ENCODE measurements around the gene CDH23. TPM values are rescaled to one million over a fixed set of nuclear protein-coding genes. Genes with fewer than 3 reads are reported as not detected.

Gene CDH23
- polyA plus RNA-seq, 2 donors = 1.6 to 3.2 TPM

DNA sequence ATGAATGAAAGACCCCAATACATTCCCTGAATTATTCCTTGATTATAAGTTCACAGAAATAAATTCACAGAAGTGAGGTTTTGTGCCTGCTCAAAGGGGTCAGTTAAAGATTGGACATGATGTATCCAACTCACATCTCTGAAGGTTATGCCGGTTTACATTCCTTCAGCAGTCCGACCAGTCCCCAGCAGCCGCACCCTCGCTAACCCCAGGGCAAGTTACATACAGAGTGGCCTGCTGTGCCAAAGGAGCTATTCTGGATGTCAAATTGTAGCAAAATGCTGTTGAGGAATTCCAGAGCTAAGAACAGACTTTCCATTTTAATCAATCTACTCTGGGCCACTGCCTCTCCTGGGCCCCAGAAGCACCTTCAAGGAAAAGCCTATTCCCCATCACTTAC, 434.0 kb downstream of the CDH23 start:
- Histone ChIP-seq H3K27me3 (ENCODE audit: control insufficient read depth in 1 of 2, insufficient read depth in 2 of 2, low read length in 2 of 2) (no peaks in the 10 kb centered on the region), H3K4me1 (ENCODE audit: control insufficient read depth in 2 of 2, insufficient read depth in 2 of 2, low read length in 1 of 2) (peaks cover 0 to 9% of the 10 kb centered on the region in 2 donors), H3K27ac (ENCODE audit: low read depth in 2 of 2, low read length in 1 of 2) (peak overlapping the region; percentile 67 to 75), H3K4me3 (ENCODE audit: low read depth in 1 of 2, low read length in 2 of 2) (no peak overlapping the region), H3K36me3 (ENCODE audit: control insufficient read depth in 2 of 2, insufficient read depth in 2 of 2, low read length in 1 of 2) (peaks cover 19 to 40% of the 10 kb centered on the region in 2 donors), H3K9me3 (ENCODE audit: control insufficient read depth in 2 of 2, insufficient read depth in 1 of 2, low read depth in 1 of 2, low read length in 1 of 2) (no peaks in the 10 kb centered on the region)
- WGBS, 2 donors = 79 to 82% methylated on average over 4 of the region's 4 CpGs

DNA sequence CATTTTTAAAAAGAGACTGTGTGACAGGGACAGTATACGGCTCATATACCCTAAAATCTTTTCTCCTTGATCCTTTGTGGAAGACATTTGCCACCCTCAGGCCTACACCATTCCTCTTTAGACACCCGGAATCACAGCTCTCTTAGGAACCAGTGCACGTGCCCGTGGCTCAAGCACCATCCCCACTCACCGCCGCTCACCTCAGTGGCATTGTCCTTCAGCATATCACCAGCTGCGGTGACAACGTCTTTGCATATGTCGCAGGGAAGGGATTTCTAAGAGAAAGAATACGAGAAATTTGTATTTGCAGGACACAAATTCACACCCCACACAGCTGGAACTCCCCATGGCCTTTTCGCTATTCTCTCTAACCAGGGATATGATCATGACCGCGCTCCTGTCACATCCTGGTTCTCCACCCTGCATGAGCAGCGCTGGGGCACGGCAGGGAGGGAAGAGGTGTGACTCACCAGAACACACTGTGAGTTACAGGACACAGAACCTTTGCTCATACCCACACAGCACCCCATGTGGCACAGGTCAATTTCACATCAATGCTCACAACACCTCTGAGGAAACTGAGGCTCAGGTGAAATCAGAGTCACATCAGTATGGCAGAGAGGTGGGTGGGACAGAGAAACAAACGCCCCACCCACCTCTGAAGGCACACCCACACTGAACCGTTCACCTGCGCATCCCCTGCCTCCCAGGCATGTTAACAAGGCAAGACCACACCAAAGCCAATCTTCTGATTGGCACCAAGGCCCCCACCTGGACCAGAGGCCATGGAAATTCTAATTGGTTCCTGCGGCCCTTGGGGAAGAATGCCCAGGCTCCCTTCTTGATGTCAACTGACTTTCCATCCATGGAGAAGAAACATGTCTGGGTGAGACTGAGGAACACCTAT, 435.2 kb downstream of the CDH23 start:
- Histone ChIP-seq H3K27me3 (ENCODE audit: control insufficient read depth in 1 of 2, insufficient read depth in 2 of 2, low read length in 2 of 2) (no peaks in the 10 kb centered on the region), H3K4me3 (ENCODE audit: low read depth in 1 of 2, low read length in 2 of 2) (no peak overlapping the region), H3K36me3 (ENCODE audit: control insufficient read depth in 2 of 2, insufficient read depth in 2 of 2, low read length in 1 of 2) (peaks cover 17 to 38% of the 10 kb centered on the region in 2 donors), H3K27ac (ENCODE audit: low read depth in 2 of 2, low read length in 1 of 2) (peak overlapping the region; percentile 75 to 85), H3K9me3 (ENCODE audit: control insufficient read depth in 2 of 2, insufficient read depth in 1 of 2, low read depth in 1 of 2, low read length in 1 of 2) (no peaks in the 10 kb centered on the region), H3K4me1 (ENCODE audit: control insufficient read depth in 2 of 2, insufficient read depth in 2 of 2, low read length in 1 of 2) (peaks cover 0 to 19% of the 10 kb centered on the region in 2 donors)
- WGBS, 2 donors = 83 to 90% methylated on average over 19 of the region's 19 CpGs

DNA sequence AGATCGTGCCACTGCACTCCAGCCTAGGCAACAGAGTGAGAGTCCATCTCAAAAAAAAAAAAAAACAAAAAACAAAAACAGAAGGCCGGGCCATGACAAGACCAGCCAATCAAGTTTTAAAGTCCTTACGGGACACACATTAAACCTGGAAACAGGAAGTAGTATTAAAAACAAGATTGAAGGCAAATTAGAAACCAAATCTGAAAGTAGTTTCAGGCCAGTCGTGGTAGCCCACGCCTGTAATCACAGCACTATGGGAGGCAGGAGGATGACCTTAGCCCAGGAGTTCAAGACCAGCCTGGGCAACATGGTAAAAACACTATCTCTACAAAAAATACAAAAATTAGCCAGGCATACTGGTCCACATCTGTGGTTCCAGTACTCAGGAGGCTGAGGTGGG, 436.2 kb downstream of the CDH23 start:
- Histone ChIP-seq H3K27me3 (ENCODE audit: control insufficient read depth in 1 of 2, insufficient read depth in 2 of 2, low read length in 2 of 2) (no peaks in the 10 kb centered on the region), H3K36me3 (ENCODE audit: control insufficient read depth in 2 of 2, insufficient read depth in 2 of 2, low read length in 1 of 2) (peaks cover 14 to 37% of the 10 kb centered on the region in 2 donors), H3K27ac (ENCODE audit: low read depth in 2 of 2, low read length in 1 of 2) (peak overlapping the region; percentile 16 to 43), H3K4me3 (ENCODE audit: low read depth in 1 of 2, low read length in 2 of 2) (no peak overlapping the region), H3K9me3 (ENCODE audit: control insufficient read depth in 2 of 2, insufficient read depth in 1 of 2, low read depth in 1 of 2, low read length in 1 of 2) (no peaks in the 10 kb centered on the region), H3K4me1 (ENCODE audit: control insufficient read depth in 2 of 2, insufficient read depth in 2 of 2, low read length in 1 of 2) (peaks cover 4 to 28% of the 10 kb centered on the region in 2 donors)
- WGBS, 2 donors = 74 to 76% methylated on average over 5 of the region's 5 CpGs

DNA sequence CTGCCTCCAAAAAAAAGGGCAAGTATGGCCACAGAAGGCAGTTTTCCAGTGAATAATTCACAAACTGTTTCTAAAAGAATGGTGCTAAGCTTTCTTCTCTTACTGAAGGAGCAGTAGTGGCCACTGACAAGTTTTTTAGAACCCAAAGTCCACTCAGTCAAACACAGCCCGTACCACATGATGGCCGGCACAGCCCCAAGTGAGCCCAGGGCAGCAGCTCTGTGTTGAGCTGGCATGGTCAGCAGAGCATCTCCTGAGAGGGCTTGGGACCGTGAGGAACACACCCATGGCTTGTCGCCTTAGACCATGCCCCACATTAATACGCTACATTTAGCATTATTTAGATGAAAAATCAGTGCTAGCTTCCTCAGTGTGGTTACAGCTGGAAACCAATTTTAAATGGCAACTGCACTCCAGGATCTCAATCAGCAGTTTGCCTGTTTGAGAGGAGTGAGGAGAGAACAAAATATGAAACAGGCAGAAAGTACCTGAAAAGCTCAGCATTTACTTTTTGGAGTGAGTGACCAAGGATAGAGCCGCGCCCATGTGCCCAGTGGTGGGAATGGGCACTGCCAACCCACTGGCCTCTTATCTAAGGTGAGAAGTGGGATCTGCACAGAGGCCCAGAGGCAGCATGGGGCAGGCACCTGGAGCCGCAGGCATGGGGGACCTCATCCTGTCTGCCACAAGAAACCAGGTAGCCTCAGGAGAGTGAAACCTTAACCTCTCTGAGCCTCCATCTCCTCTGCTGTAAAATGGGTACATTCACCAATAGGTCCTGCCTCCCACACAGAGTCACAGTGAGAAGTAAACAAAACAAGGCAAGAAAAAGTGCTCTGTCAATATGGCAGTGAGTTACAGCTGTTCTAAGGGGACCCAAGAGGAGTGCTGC, 437.0 kb downstream of the CDH23 start:
- H3K27ac ChIP-seq (ENCODE audit: low read depth in 2 of 2, low read length in 1 of 2) = peak overlapping the region; percentile 16 to 43
- H3K4me1 ChIP-seq (ENCODE audit: control insufficient read depth in 2 of 2, insufficient read depth in 2 of 2, low read length in 1 of 2) = peaks cover 10 to 34% of the 10 kb centered on the region in 2 donors
- no peak overlapping the region for H3K4me3 ChIP-seq (ENCODE audit: low read depth in 1 of 2, low read length in 2 of 2)
- no peaks in the 10 kb centered on the region for H3K9me3 ChIP-seq (ENCODE audit: control insufficient read depth in 2 of 2, insufficient read depth in 1 of 2, low read depth in 1 of 2, low read length in 1 of 2)
- peaks cover 14 to 38% of the 10 kb centered on the region in 2 donors for H3K36me3 ChIP-seq (ENCODE audit: control insufficient read depth in 2 of 2, insufficient read depth in 2 of 2, low read length in 1 of 2)
- no peaks in the 10 kb centered on the region for H3K27me3 ChIP-seq (ENCODE audit: control insufficient read depth in 1 of 2, insufficient read depth in 2 of 2, low read length in 2 of 2)
- WGBS, 2 donors = 94 to 96% methylated on average over 8 of the region's 8 CpGs

DNA sequence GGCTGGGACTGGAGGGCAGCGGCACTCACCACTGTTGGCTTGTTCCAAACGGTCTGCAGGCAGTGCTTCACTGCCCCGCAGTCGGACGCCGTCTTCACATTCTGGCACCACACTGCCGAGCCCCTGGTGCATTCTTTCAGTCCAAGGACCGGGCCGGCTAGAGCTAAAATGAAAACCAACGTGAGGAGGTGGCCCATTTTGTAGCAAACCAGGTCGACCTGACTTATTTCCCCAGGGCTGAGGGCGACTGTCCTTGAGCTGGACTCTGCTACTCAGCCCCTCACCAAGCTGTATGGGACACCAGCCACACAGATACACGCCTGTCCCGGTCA, 437.6 kb downstream of the CDH23 start:
- Histone ChIP-seq H3K27me3 (ENCODE audit: control insufficient read depth in 1 of 2, insufficient read depth in 2 of 2, low read length in 2 of 2) (no peaks in the 10 kb centered on the region), H3K4me3 (ENCODE audit: low read depth in 1 of 2, low read length in 2 of 2) (no peak overlapping the region), H3K27ac (ENCODE audit: low read depth in 2 of 2, low read length in 1 of 2) (no peak overlapping the region), H3K36me3 (ENCODE audit: control insufficient read depth in 2 of 2, insufficient read depth in 2 of 2, low read length in 1 of 2) (peaks cover 14 to 33% of the 10 kb centered on the region in 2 donors), H3K9me3 (ENCODE audit: control insufficient read depth in 2 of 2, insufficient read depth in 1 of 2, low read depth in 1 of 2, low read length in 1 of 2) (no peaks in the 10 kb centered on the region), H3K4me1 (ENCODE audit: control insufficient read depth in 2 of 2, insufficient read depth in 2 of 2, low read length in 1 of 2) (peaks cover 10 to 34% of the 10 kb centered on the region in 2 donors)
- WGBS, 2 donors = 94 to 95% methylated on average over 14 of the region's 14 CpGs

DNA sequence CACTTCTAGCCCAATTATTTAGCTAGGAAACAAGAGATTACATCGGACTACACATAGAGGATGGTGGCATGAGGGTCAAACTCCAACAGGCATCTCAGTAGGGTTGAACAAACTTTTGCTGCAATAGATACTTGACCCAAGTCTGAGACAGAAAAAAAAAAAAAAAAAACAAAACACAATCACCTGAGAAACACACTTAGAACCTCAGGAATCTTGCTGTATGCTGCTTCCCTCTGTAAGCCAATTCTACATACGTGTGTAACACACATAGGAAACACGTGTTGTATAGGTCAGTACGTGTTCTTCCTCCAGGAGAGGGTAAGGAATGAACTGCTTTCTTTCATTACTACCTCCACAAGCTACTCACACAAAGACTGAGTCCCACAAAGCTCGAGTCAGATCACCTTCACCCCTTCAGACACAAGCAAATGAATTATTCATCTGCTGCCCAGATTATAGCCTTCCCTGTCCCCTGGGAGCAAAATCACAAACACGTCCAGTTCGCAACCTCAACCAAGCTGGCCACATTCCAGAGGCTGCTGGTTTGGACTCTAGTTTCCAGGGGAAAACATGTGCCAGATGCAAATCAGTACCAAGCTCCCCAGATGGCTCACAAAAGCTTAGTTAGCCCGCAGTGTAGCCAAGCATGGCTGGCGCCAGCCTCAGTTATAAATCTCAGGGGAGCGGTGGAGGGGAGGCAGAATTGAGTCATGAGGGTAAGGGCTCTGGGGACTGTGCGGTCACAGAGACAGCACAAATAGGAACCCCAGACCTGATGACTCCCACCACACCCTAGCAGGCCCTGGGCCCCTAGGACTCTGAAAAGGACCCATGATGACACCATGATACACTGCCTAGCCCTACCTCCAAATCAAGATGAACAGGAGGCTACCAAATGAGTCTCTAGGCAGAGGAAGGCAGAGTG, 439.2 kb downstream of the CDH23 start:
- H3K4me3 ChIP-seq (ENCODE audit: low read depth in 1 of 2, low read length in 2 of 2) = no peak overlapping the region
- 53 to 58% methylated on average over 11 of the region's 11 CpGs for WGBS, 2 donors
- H3K4me1 ChIP-seq (ENCODE audit: control insufficient read depth in 2 of 2, insufficient read depth in 2 of 2, low read length in 1 of 2) = peaks cover 10 to 34% of the 10 kb centered on the region in 2 donors
- no peaks in the 10 kb centered on the region for H3K9me3 ChIP-seq (ENCODE audit: control insufficient read depth in 2 of 2, insufficient read depth in 1 of 2, low read depth in 1 of 2, low read length in 1 of 2)
- H3K27me3 ChIP-seq (ENCODE audit: control insufficient read depth in 1 of 2, insufficient read depth in 2 of 2, low read length in 2 of 2) = no peaks in the 10 kb centered on the region
- peaks cover 9 to 28% of the 10 kb centered on the region in 2 donors for H3K36me3 ChIP-seq (ENCODE audit: control insufficient read depth in 2 of 2, insufficient read depth in 2 of 2, low read length in 1 of 2)
- H3K27ac ChIP-seq (ENCODE audit: low read depth in 2 of 2, low read length in 1 of 2) = peak overlapping the region; percentile 56 to 71

DNA sequence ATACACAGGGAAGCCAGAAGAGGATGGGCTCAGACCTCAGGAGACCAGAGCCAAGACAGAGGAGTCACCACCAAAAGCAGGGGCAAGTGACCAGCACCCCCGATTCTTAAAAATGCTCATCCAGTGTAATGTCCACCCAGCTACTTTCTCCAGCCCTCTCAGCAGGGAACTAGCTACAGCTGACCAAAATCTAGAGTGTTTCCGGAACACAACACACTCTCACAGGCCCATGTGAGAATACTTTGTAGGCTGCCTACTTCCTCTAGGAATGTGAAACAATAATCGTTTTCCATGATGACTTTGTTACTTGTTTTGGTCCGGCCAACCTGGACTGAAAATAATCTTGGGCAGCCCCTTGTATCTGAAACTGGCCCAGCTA, 439.9 kb downstream of the CDH23 start:
- no peaks in the 10 kb centered on the region for H3K27me3 ChIP-seq (ENCODE audit: control insufficient read depth in 1 of 2, insufficient read depth in 2 of 2, low read length in 2 of 2)

DNA sequence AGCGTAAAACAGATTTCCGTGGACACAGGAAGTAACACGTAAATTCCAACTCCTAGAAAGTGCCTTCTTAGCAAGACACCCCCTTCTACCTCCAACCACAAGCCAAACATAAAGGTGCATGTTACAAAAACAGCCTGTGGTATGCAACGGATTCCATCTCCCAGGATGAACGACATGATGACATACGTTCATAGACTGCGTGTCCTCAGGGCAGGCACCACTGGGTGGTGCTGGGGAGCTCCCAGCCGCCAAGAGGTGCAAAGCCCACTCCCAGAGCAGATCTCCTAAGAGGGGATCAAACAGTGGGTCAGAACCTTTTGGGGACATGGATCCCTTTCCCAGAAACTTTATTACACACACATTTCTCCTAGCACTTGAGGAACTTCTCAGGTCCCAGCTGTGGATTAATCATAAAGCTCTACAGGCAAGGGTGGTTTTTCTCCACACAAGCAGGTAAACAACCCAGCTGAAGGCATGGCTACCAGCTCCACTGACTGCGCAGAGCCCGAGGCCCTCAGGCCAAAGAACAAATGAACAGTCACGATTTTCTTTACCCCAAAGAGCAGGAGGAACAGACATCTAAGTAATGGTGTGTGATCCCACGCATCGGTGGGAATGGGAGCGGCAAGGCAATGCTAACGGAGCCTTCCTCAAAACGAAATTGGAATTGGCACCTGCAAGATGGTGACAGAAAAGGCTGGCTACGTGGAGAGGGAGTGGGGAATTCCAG, 440.5 kb downstream of the CDH23 start:
- Histone ChIP-seq H3K4me1 (ENCODE audit: control insufficient read depth in 2 of 2, insufficient read depth in 2 of 2, low read length in 1 of 2) (peaks cover 10 to 29% of the 10 kb centered on the region in 2 donors), H3K4me3 (ENCODE audit: low read depth in 1 of 2, low read length in 2 of 2) (no peak overlapping the region)
- WGBS, 2 donors = 72 to 73% methylated on average over 17 of the region's 17 CpGs

More for the DNA sequence above, 439.9 kb downstream of the CDH23 start:
- H3K27ac ChIP-seq (ENCODE audit: low read depth in 2 of 2, low read length in 1 of 2) = peak overlapping the region; percentile 56 to 71
- H3K4me1 ChIP-seq (ENCODE audit: control insufficient read depth in 2 of 2, insufficient read depth in 2 of 2, low read length in 1 of 2) = peaks cover 10 to 34% of the 10 kb centered on the region in 2 donors
- H3K9me3 ChIP-seq (ENCODE audit: control insufficient read depth in 2 of 2, insufficient read depth in 1 of 2, low read depth in 1 of 2, low read length in 1 of 2) = no peaks in the 10 kb centered on the region
- 75% methylated on average over 4 of the region's 4 CpGs for WGBS, 2 donors
- no peak overlapping the region for H3K4me3 ChIP-seq (ENCODE audit: low read depth in 1 of 2, low read length in 2 of 2)
- H3K36me3 ChIP-seq (ENCODE audit: control insufficient read depth in 2 of 2, insufficient read depth in 2 of 2, low read length in 1 of 2) = peaks cover 4 to 25% of the 10 kb centered on the region in 2 donors

More for the DNA sequence above, 440.5 kb downstream of the CDH23 start:
- no peaks in the 10 kb centered on the region for H3K27me3 ChIP-seq (ENCODE audit: control insufficient read depth in 1 of 2, insufficient read depth in 2 of 2, low read length in 2 of 2)
- H3K9me3 ChIP-seq (ENCODE audit: control insufficient read depth in 2 of 2, insufficient read depth in 1 of 2, low read depth in 1 of 2, low read length in 1 of 2) = no peaks in the 10 kb centered on the region
- H3K27ac ChIP-seq (ENCODE audit: low read depth in 2 of 2, low read length in 1 of 2) = peak overlapping the region; percentile 53 to 56
- peaks cover 4 to 19% of the 10 kb centered on the region in 2 donors for H3K36me3 ChIP-seq (ENCODE audit: control insufficient read depth in 2 of 2, insufficient read depth in 2 of 2, low read length in 1 of 2)

Measured in esophagus (tissue), 2 donors.